Aorta (tissue), 5 donors: ENCODE measurements around the gene SNAI1. TPM values are rescaled to one million over a fixed set of nuclear protein-coding genes. Genes with fewer than 3 reads are reported as not detected.
"Not testable (repeated sequence)": the region's sequence is repeated elsewhere in the genome, so short reads cannot be mapped to it uniquely, and the experiment has no call there.

Experiments
- ATAC-seq: fragments of 200-7000 bp; cut with Tn5 transposase; one replicate; pipeline ENCODE4 v1.9.1; 2022; ENCODE audit warnings: moderate library complexity; ENCODE audit not compliant: low FRiP score
- DNase-seq, 2 donors: peaks; one replicate each; pipeline ENCODE4 v3.0.0-alpha.2; 2020
- H3K27ac ChIP-seq, 2 donors: one replicate each; pipeline ENCODE4 v1.5.1; 2013; ENCODE audit warnings: low read length in 2 of 2, mild to moderate bottlenecking in 2 of 2, moderate library complexity in 2 of 2, control low read depth in 1 of 2, inconsistent platforms in 1 of 2, low read depth in 1 of 2
- H3K27me3 ChIP-seq, 2 donors: one replicate each; pipeline ENCODE4 v1.6.1; 2013; ENCODE audit warnings: control low read depth in 1 of 2, low read length in 1 of 2, mild to moderate bottlenecking in 1 of 2, moderate library complexity in 1 of 2; ENCODE audit not compliant: insufficient read depth in 2 of 2, control insufficient read depth in 1 of 2
- H3K36me3 ChIP-seq, 2 donors: one replicate each; pipeline ENCODE4 v1.6.1; 2013; ENCODE audit warnings: control low read depth in 1 of 2, low read length in 1 of 2, mild to moderate bottlenecking in 1 of 2; ENCODE audit not compliant: insufficient read depth in 2 of 2, control insufficient read depth in 1 of 2
- H3K4me1 ChIP-seq, 2 donors: one replicate each; pipeline ENCODE4 v1.6.1; 2013; ENCODE audit warnings: low read length in 2 of 2, control low read depth in 1 of 2, mild to moderate bottlenecking in 1 of 2, moderate library complexity in 1 of 2; ENCODE audit not compliant: insufficient read depth in 2 of 2, control insufficient read depth in 1 of 2
- H3K4me3 ChIP-seq, 2 donors: one replicate each; pipeline ENCODE4 v1.5.1; 2013; ENCODE audit warnings: low read length in 2 of 2, control low read depth in 1 of 2, mild to moderate bottlenecking in 1 of 2
- H3K9me3 ChIP-seq: one replicate; pipeline ENCODE4 v1.6.1; 2013; ENCODE audit warnings: mild to moderate bottlenecking, low read length; ENCODE audit not compliant: control insufficient read depth
- WGBS, 2 donors: extraction: QIAGEN DNeasy Blood & Tissue Kit; methylation state at CpG; one replicate each; pipeline ENCODE4 v1.1.7; 2013; 5-methylcytosine and 5-hydroxymethylcytosine counted together
- intact Hi-C, 2 donors: fragments of 100-400 bp; cut with DNase I; formaldehyde crosslinking; loops; one replicate each; pipeline versions ENCODE4 v1.14.2 to v1.15.0; 2022
- polyA plus RNA-seq, 2 donors: library from polyadenylated mRNA; stranded (reverse); fragments of 200-250 nt; gene quantifications; one replicate each; pipeline ENCODE4 v1.2.3, GENCODE V29; 2013
- total RNA-seq, 2 donors: library from RNA; stranded (reverse); fragmentation: NEBNext Ultra II Directional; extraction: Animal tissue kit (Norgen Biotek cat#: 25700); gene quantifications; one replicate each; pipeline ENCODE4 v1.2.1, GENCODE V29; 2021
- donor health status: healthy with polysubstance abuse.
- donor health status: Bipolar disorder and iron deficiency.
- donor health status: DM: no; HTN: no; CAD: no.
- donor health status: DM: no; HTN: no; CAD: no.
- donor health status: DM: yes; HTN: yes; CAD: no.

SNAI1 gene
- total and polyA plus RNA-seq, 4 donors: 7.8 to 44.7 (median 9.3) TPM

DNA sequence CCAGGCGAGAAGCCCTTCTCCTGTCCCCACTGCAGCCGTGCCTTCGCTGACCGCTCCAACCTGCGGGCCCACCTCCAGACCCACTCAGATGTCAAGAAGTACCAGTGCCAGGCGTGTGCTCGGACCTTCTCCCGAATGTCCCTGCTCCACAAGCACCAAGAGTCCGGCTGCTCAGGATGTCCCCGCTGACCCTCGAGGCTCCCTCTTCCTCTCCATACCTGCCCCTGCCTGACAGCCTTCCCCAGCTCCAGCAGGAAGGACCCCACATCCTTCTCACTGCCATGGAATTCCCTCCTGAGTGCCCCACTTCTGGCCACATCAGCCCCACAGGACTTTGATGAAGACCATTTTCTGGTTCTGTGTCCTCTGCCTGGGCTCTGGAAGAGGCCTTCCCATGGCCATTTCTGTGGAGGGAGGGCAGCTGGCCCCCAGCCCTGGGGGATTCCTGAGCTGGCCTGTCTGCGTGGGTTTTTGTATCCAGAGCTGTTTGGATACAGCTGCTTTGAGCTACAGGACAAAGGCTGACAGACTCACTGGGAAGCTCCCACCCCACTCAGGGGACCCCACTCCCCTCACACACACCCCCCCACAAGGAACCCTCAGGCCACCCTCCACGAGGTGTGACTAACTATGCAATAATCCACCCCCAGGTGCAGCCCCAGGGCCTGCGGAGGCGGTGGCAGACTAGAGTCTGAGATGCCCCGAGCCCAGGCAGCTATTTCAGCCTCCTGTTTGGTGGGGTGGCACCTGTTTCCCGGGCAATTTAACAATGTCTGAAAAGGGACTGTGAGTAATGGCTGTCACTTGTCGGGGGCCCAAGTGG is 5.3 kb downstream of the SNAI1 start:
- intact Hi-C loops: loop anchor here in 1 of 2 donors (10.0 kb wide), 1 partner anchor 187 kb away; no protein-coding TSS in a partner anchor
- H3K4me1 ChIP-seq: no peaks in the 10 kb centered on the region

DNA sequence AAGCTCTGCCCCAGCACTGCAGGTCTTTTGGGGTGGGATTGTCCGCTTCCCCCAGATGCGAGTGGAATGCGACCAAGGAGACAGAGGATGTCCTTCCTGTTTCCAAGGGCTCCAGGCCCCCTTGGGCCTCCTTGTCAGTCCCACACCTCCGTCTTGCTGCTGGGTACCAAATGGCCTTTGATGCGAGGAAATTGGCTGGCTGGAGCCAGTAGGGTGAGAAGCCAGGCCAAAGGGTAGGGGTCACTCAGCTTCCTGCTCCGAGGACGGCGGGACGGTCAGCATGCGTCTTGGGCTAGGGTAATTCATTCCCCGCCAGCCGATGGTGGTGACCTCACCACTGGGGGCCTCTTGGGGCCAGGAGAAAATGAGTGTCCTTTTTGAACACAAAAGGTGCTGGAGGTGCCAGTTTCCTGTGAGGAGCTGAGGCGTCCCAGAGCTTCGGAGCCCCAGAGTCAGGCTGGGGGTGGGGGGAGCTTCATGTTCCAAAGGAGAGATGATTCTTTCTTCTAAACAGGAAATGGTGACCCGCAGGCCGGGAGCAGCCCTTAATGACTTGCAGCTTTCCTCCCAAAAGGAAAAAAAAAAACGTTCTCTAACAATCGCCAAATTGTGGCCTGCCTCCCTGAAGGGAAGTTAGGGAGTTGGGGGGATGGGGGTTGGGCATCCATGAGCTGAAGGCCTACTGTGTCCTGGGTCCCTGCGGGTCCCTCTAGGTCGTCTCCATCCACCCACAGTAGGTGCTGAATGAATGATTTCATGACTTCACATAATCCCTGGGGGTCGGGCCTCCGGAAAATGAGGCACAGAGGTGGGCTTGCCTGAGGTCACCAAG is 6.7 kb downstream of the SNAI1 start:
- Histone ChIP-seq H3K36me3 (no peaks in the 10 kb centered on the region), H3K4me3 (no peak overlapping the region), H3K27me3 (no peaks in the 10 kb centered on the region), H3K9me3 (no peaks in the 10 kb centered on the region), H3K4me1 (no peaks in the 10 kb centered on the region), H3K27ac (no peak overlapping the region)
- 51 to 62% methylated on average over 22 of the region's 22 CpGs for WGBS, 2 donors
- DNase-seq (peak; percentile 74 to 83), ATAC-seq (no peak)
- intact Hi-C loops: loop anchor here in 1 of 2 donors (10.0 kb wide), 1 partner anchor 185 kb away; no protein-coding TSS in a partner anchor

More for the DNA sequence above, 5.3 kb downstream of the SNAI1 start:
- Histone ChIP-seq H3K27ac (no peak overlapping the region), H3K4me3 (no peak overlapping the region), H3K9me3 (no peaks in the 10 kb centered on the region), H3K36me3 (no peaks in the 10 kb centered on the region), H3K27me3 (no peaks in the 10 kb centered on the region)
- DNase-seq (no peak), ATAC-seq (no peak)
- 86% methylated on average over 18 of the region's 18 CpGs for WGBS, 2 donors

DNA sequence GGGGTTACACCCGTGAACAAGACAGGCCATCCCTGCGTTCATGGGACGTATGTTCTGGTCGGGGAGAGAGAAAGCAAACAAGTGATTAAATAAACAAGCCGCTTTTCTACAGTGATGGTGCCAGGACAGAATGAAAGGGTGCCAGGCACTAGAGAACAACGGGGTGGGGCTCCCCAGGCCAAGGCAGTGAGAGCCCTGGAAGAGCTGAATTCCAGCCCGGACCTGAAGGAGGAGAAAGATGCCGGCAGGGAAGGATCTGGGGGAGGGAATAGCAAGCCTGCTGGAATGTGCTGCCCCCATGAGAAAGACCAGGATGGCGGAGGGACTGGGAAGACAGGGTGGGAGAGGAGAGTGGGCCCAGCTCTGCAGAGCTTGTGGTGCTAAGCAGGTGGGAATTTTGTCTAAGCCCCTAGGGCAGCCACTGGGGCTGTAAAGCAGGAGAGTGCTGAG is 7.5 kb downstream of the SNAI1 start:
- H3K27me3 ChIP-seq: no peaks in the 10 kb centered on the region
- H3K27ac ChIP-seq: no peak overlapping the region
- no peaks in the 10 kb centered on the region for H3K9me3 ChIP-seq
- intact Hi-C loops: no loop called here
- H3K4me3 ChIP-seq: no peak overlapping the region
- no peaks in the 10 kb centered on the region for H3K4me1 ChIP-seq
- WGBS, 2 donors: 11 to 17% methylated on average over 9 of the region's 9 CpGs
- no peaks in the 10 kb centered on the region for H3K36me3 ChIP-seq
- DNase-seq (no peak), ATAC-seq (no peak)

DNA sequence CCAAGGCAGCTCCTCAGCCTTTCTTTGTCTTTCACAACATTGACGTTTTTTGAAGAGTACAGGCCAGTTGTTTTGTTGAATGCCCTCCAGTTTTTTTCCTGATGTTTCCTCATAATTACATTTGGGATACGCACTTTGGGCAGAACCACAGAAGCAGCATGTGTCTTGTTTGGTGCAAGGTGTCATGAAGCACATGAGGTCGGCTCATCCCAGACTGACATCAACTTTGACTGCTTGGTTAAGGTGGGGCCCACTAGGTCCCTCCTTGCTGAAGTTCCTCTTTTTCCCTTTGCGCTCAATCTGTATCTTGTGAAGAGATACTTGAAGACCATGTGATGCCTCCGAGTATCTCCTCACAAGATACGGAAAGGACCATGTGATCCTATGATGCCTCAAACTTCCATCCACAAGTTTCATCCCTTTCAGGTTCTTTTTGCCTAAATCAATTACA is 10.5 kb downstream of the SNAI1 start:
- intact Hi-C loops: no loop called here
- 74 to 89% methylated on average over 6 of the region's 6 CpGs for WGBS, 2 donors
- no peaks in the 10 kb centered on the region for H3K36me3 ChIP-seq
- no peak overlapping the region for H3K4me3 ChIP-seq
- no peaks in the 10 kb centered on the region for H3K4me1 ChIP-seq
- no peaks in the 10 kb centered on the region for H3K27me3 ChIP-seq
- H3K27ac ChIP-seq: no peak overlapping the region
- ATAC-seq: no peak
- no peak for DNase-seq
- H3K9me3 ChIP-seq: no peaks in the 10 kb centered on the region

DNA sequence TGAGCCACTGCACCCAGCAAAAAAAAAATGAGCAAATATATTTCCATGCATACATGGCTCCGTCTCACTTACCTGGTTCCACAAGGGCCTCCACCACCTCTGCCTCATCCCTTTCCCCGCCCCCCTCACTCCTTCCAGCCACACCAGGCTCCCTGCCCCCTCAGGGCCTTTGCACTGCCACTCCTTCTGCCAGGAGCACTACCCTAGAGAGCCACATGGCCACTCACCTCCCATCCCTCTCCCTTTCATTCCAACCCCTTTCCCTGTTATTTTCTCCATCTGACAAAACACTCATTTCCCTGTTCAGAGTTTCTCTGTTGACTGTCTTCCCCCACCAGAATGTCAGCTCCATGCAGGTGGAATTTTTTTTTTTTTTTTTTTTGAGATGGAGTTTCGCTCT is 12.8 kb downstream of the SNAI1 start:
- ATAC-seq (no peak), DNase-seq (no peak)
- no peaks in the 10 kb centered on the region for H3K4me1 ChIP-seq
- WGBS, 2 donors: 96% methylated on average over 2 to 3 of the region's 3 CpGs
- H3K4me3 ChIP-seq: no peak overlapping the region
- intact Hi-C loops: no loop called here
- H3K9me3 ChIP-seq: no peaks in the 10 kb centered on the region
- H3K27ac ChIP-seq: no peak overlapping the region
- H3K36me3 ChIP-seq: no peaks in the 10 kb centered on the region
- H3K27me3 ChIP-seq: no peaks in the 10 kb centered on the region

DNA sequence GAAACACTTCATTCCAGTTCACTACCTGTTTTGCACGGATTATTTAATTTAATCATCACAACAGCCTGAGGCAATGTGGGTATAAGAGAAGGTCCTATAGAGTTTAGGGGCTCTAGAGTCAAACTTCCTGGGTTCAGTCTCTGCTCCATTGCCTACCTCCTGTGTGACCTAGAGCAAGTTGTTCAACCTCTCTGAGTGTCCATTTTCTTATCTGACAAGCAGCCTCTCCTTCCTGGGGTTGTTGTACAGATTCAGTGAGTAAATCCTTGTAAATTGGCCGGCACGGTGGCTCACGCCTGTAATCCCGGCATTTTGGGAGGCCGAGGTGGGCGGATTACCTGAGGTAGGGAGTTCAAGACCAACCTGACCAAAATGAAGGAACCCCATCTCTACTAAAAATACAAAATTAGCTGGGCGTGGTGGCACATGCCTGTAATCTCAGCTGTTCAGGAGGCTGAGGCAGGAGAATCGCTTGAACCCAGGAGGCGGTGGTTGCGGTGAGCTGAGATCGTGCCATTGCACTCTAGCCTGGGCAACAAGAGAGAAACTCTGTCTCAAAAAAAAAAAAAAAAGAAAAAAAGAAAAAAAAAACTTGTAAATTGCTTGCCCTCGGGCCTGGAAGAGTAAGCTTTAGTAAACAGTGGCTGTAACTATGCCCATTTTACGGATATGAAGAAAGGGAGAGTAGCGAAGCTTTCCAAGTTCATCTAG is 15.9 kb downstream of the SNAI1 start:
- H3K27me3 ChIP-seq, DNase-seq, ATAC-seq, H3K27ac ChIP-seq, H3K9me3 ChIP-seq, H3K36me3 ChIP-seq, intact Hi-C loops, H3K4me3 ChIP-seq, H3K4me1 ChIP-seq: not testable (repeated sequence)
- WGBS, 2 donors: 94% methylated on average over 15 of the region's 15 CpGs

DNA sequence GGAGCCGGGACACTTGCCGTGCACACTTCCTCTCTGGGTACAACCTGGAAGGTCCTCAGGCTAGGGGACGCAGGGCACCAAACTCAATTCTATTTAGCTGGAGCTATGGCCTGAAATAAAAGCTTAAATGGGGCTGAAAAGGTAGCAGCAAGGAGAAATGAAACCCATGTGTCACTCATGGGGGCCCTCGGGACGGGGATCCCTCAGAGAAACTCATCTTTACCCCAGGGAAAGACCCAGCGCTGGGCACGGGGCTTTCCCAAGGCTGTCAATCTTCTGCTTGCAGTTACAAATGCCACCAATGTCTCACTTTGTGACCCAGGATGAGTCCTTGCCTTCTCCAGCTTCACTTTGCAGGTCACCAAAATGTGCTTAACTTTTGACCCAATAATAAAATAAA is 16.5 kb downstream of the SNAI1 start:
- Histone ChIP-seq H3K27me3 (no peaks in the 10 kb centered on the region), H3K27ac (no peak overlapping the region), H3K9me3 (no peaks in the 10 kb centered on the region), H3K36me3 (no peaks in the 10 kb centered on the region), H3K4me3 (no peak overlapping the region), H3K4me1 (no peaks in the 10 kb centered on the region)
- WGBS, 2 donors: 81% methylated on average over 7 of the region's 7 CpGs
- DNase-seq (no peak), ATAC-seq (no peak)
- intact Hi-C loops: no loop called here

DNA sequence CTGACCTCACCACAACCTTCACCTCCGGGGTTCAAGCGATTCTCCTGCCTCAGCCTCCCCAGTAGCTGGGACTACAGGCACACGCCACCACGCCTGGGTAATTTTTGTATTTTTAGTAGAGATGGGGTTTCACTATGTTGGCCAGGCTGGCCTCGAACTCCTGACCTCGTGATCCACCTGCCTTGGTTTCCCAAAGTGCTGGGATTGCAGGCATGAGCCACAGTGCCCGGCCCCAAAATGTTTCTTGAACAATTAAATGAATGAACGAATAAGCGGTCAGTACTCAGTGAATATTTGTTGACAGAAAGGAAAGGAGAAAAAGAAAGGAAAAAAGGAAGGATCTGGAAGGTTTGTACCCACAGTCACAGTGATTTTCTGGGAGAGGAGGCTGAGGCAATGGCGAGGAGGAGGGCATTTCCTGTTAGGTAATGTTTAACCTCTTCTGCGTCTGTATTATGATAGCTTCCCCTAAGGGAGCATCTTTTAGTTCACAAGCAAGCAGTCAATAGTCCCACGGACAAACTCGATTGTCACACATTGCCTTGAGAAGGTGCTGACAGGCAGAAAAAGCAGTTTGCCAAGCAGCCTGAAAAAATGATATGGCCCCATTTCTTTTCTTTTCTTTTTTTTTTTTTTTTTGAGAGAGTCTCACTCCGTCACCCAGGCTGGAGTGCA is 17.9 kb downstream of the SNAI1 start:
- H3K27ac ChIP-seq, DNase-seq, H3K36me3 ChIP-seq, intact Hi-C loops, H3K27me3 ChIP-seq, H3K4me3 ChIP-seq, H3K9me3 ChIP-seq, ATAC-seq, H3K4me1 ChIP-seq: not testable (repeated sequence)
- 61 to 64% methylated on average over 14 of the region's 14 CpGs for WGBS, 2 donors
